GM18508 (cell line): Measurements from ENCODE around the gene XPO6.
"Not testable (repeated sequence)": the region's sequence is repeated elsewhere in the genome, so short reads cannot be mapped to it uniquely, and the experiment has no call there.

Experiments used
- ATAC-seq: cut with Tn5 transposase; IDR thresholded peaks from one replicate; pipeline ENCODE4 v1.9.1; 2021; ENCODE audit warnings: moderate number of reproducible peaks; ENCODE audit not compliant: insufficient read depth, unreplicated experiment

The XPO6 gene

GRCh38 chr16:28211758-28212531 is at the start of gene XPO6:
Gene XPO6 (minus strand): TSS chr16:28211965. CDS start chr16:28211368, 597 bp downstream.
- no peak for ATAC-seq

- no peak for ATAC-seq
Measured at GRCh38 chr16:28260193-28260592, 48.4 kb upstream of the XPO6 start.

GRCh38 chr16:28259781-28260150 is 48.0 kb upstream of the XPO6 start:
- no peak for ATAC-seq

GRCh38 chr16:28259091-28259780 is 47.5 kb upstream of the XPO6 start:
- no peak for ATAC-seq

- ATAC-seq = no peak
Measured at GRCh38 chr16:28258567-28258966, 46.8 kb upstream of the XPO6 start.

- ATAC-seq = no peak
Measured at GRCh38 chr16:28257256-28257655, 45.5 kb upstream of the XPO6 start.

GRCh38 chr16:28255838-28256237 is 44.1 kb upstream of the XPO6 start:
- no peak for ATAC-seq

- ATAC-seq = no peak
Measured at GRCh38 chr16:28254158-28254557, 42.4 kb upstream of the XPO6 start.

GRCh38 chr16:28250999-28251398 is 39.2 kb upstream of the XPO6 start:
- ATAC-seq = no peak

- ATAC-seq = not testable (repeated sequence)
Measured at GRCh38 chr16:28249483-28249882, 37.7 kb upstream of the XPO6 start.

- no peak for ATAC-seq
Measured at GRCh38 chr16:28241924-28242323, 30.2 kb upstream of the XPO6 start.

GRCh38 chr16:28237754-28238357 is 26.1 kb upstream of the XPO6 start:
- ATAC-seq = no peak

GRCh38 chr16:28231763-28232162 is 20.0 kb upstream of the XPO6 start:
- ATAC-seq = no peak

GRCh38 chr16:28223909-28224308 is 12.1 kb upstream of the XPO6 start:
- ATAC-seq = not testable (repeated sequence)

GRCh38 chr16:28219777-28220176 is 8.0 kb upstream of the XPO6 start:
- ATAC-seq = not testable (repeated sequence)

- no peak for ATAC-seq
Measured at GRCh38 chr16:28219282-28219681, 7.5 kb upstream of the XPO6 start.

GRCh38 chr16:28218109-28218508 is 6.3 kb upstream of the XPO6 start:
- no peak for ATAC-seq

- ATAC-seq = no peak
Measured at GRCh38 chr16:28217326-28217725, 5.6 kb upstream of the XPO6 start.

- ATAC-seq = no peak
Measured at GRCh38 chr16:28213396-28213795, 1.6 kb upstream of the XPO6 start.

- no peak for ATAC-seq
Measured at GRCh38 chr16:28212532-28212873, 738 bp upstream of the XPO6 start.

GRCh38 chr16:28210979-28211588 is 681 bp downstream of the XPO6 start:
- ATAC-seq = no peak
